ENCODE measurements around the gene CAMTA1. TPM values are rescaled to one million over a fixed set of nuclear protein-coding genes. Genes with fewer than 3 reads are reported as not detected.

CAMTA1 gene
- total RNA-seq, 1 donor from 2014 or later = 62.9 TPM

DNA sequence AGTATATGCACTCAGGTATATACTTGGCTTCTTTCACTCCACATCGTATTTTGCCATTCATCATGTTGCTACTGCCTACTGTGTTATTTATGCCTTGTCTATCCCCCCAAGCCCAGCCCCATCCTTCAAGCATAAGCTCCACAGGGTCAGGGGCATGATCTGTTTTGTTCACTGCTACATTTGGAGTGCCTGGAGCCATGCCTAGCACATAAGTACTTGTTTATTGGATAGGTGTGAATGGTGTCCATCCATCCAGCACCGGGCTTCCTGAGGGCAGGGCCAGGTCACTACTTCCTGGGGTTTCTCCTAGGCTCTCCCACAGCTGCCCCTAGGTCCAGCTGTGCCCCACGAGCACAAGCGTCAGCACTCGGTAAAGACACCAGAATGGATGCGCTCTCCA, 696.8 kb downstream of the CAMTA1 start:
- TF ChIP-seq, protein P1, sequence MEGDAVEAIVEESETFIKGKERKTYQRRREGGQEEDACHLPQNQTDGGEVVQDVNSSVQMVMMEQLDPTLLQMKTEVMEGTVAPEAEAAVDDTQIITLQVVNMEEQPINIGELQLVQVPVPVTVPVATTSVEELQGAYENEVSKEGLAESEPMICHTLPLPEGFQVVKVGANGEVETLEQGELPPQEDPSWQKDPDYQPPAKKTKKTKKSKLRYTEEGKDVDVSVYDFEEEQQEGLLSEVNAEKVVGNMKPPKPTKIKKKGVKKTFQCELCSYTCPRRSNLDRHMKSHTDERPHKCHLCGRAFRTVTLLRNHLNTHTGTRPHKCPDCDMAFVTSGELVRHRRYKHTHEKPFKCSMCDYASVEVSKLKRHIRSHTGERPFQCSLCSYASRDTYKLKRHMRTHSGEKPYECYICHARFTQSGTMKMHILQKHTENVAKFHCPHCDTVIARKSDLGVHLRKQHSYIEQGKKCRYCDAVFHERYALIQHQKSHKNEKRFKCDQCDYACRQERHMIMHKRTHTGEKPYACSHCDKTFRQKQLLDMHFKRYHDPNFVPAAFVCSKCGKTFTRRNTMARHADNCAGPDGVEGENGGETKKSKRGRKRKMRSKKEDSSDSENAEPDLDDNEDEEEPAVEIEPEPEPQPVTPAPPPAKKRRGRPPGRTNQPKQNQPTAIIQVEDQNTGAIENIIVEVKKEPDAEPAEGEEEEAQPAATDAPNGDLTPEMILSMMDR (IDR thresholded peaks at IDR 0.05) = no peak
- no peak for TF ChIP-seq POLR2AphosphoS5 (IDR thresholded peaks at IDR 0.05; ENCODE audit: insufficient read depth in 1 of 2, low read depth in 1 of 2)
- TF ChIP-seq POLR2A (IDR thresholded peaks at IDR 0.05) = no peak
- Histone ChIP-seq H3K9me3 (no peaks in the 10 kb centered on the region), H3K27ac (no peak overlapping the region), H3K36me3 (no peaks in the 10 kb centered on the region), H3K4me3 (no peak overlapping the region), H3K27me3 (no peaks in the 10 kb centered on the region), H3K4me1 (peaks cover 11% of the 10 kb centered on the region)
- no peak for DNase-seq (ENCODE audit: extremely low spot score in 2 of 2)
- intact Hi-C loops (cut with DNase I) = no loop called here

DNA sequence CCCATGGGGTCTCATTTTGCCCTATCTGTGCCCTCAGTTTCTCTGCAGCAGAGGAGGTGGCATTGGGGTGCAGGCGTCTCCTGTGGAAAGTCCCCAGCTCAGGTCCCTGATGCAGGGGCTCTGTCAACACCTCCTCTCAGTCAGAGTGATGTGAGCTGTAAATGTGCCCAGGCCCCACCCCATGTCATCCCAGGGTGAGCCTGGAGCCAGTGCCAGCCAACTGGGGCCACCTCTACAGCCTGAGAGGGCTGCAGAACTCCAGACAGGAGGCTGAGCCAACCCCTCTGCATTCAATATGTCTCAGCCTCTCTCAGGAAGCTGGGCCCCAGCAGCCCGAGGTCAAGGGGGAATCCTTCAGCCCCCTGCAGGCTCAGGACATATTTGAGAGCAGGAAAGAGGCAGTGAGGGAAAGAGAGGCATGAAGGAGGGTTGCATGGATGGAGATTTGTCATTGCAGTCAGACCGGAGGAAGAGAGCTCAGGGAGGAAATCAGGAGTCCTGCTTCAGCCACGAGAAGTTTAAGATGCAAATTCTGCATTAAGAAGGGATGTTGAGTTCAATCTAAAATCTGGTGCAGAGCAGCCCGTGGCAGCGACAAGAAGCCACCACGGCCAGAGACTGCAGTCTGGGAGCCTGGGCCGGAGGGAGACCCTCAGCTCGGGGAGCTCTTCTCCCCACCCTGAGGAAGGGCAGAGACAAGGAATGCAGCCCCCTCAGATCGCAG, 697.7 kb downstream of the CAMTA1 start:
- no peaks in the 10 kb centered on the region for H3K36me3 ChIP-seq
- no peak for DNase-seq (ENCODE audit: extremely low spot score in 2 of 2)
- TF ChIP-seq POLR2AphosphoS5 (IDR thresholded peaks at IDR 0.05; ENCODE audit: insufficient read depth in 1 of 2, low read depth in 1 of 2) (no peak), POLR2A (IDR thresholded peaks at IDR 0.05) (no peak)
- TF ChIP-seq, protein P1 (IDR thresholded peaks at IDR 0.05) = no peak
- H3K27me3 ChIP-seq = no peaks in the 10 kb centered on the region
- H3K27ac ChIP-seq = no peak overlapping the region
- H3K4me1 ChIP-seq = peaks cover 6% of the 10 kb centered on the region
- no peak overlapping the region for H3K4me3 ChIP-seq
- no peaks in the 10 kb centered on the region for H3K9me3 ChIP-seq
- intact Hi-C loops (cut with DNase I) = no loop called here

DNA sequence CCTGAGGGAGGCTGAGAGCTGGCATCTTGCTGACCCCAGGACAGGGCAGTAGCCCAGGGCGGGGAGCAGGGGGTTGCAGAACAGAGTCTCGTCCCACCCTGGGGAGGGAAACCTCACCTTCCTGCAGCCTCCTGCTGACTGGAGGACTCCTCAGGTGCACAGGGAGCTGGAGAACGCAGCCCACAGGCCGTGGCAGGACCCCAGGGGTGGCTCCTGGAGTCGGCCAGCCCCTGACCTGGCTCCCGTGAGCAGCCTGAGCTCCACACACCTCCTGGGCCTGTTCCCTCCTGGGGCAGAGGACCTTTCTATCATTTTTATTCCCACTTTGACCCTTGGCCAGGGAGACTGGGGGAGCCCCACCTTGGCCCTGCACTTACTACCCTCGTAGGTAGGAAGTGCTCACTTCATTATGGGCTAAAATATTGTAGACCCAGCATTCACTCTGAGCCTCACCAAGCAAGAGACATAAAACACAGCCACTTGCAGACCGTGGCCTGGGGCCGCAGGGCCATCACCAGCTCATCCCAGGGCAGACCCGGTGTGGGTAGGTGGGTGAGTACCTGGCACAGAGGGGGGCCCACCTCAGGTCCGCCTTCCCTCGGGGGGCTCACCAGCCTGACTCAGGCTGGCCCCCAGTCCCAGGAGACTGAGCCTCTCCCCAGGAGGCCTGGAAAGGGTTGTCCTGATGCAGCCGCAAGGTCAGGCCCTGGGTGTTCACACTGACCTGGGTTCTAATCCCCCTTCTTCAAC, 698.6 kb downstream of the CAMTA1 start:
- no peak for DNase-seq (ENCODE audit: extremely low spot score in 2 of 2)
- H3K9me3 ChIP-seq = no peaks in the 10 kb centered on the region
- intact Hi-C loops (cut with DNase I) = no loop called here
- H3K4me3 ChIP-seq = no peak overlapping the region
- H3K27me3 ChIP-seq = no peaks in the 10 kb centered on the region
- TF ChIP-seq POLR2A (IDR thresholded peaks at IDR 0.05) = no peak
- TF ChIP-seq, protein P1 (IDR thresholded peaks at IDR 0.05) = no peak
- no peak for TF ChIP-seq POLR2AphosphoS5 (IDR thresholded peaks at IDR 0.05; ENCODE audit: insufficient read depth in 1 of 2, low read depth in 1 of 2)
- H3K36me3 ChIP-seq = no peaks in the 10 kb centered on the region
- H3K4me1 ChIP-seq = peaks cover 5% of the 10 kb centered on the region
- no peak overlapping the region for H3K27ac ChIP-seq

DNA sequence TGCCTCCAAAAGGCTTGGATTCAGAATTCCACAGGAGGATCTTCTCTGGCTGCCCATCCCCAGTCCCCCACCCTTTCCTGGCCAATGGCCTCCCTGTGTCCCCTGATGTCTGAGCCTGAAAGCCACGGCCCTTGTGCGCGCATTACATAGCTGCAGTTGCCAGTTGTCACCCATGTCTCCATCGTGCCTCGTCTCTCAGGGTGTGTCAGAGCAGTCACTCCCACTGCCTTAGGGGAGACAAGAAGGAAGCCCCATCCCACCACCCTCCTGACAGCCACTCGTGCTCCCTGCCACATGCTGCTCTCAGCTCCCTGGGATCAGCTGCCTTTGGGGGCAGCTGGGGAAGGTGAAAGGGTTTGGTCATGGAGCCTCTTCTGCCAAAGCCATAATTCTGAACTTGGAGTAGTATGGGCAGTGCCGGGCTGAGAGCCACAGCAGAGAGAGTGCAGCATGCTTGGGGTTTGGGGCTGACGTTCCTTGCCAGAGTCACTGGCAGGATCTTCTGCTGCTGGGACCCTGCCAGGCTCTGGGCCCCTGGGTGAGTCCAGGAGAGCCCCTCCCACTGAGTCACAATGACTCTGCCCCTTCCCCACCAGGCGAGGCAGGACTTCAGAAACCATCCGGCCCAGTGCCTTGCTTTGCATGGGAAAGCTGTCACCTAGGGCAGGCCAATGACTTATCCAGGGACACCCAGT, 700.0 kb downstream of the CAMTA1 start:
- intact Hi-C loops (cut with DNase I) = no loop called here

DNA sequence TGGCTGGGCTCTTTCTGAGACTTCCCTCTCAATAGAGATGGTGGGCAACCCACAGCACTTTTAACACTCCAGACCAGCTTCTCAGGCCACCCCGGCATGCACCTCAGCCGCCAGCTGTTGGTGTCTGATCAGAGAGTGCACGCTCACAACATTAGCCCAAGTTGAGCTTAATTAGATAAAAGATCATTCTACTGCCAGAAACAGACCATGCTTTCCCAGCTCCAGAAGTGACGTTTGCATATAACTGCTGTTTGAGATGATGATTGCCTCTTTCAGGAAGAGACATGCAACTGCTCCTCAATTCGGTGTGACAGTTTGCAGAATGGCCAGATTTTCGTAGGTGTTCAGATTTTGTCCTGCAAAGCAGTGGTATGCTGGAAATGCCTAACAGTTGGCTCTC, 700.6 kb downstream of the CAMTA1 start:
- TF ChIP-seq, protein P1 (IDR thresholded peaks at IDR 0.05) = no peak
- TF ChIP-seq POLR2A (IDR thresholded peaks at IDR 0.05) (no peak), POLR2AphosphoS5 (IDR thresholded peaks at IDR 0.05; ENCODE audit: insufficient read depth in 1 of 2, low read depth in 1 of 2) (no peak)
- Histone ChIP-seq H3K4me3 (no peak overlapping the region), H3K27ac (no peak overlapping the region), H3K36me3 (no peaks in the 10 kb centered on the region), H3K27me3 (no peaks in the 10 kb centered on the region), H3K4me1 (peaks cover 4% of the 10 kb centered on the region), H3K9me3 (no peaks in the 10 kb centered on the region)
- intact Hi-C loops (cut with DNase I) = no loop called here
- no peak for DNase-seq (ENCODE audit: extremely low spot score in 2 of 2)

More for the DNA sequence above, 700.0 kb downstream of the CAMTA1 start:
- H3K4me1 ChIP-seq = no peaks in the 10 kb centered on the region
- no peak for DNase-seq (ENCODE audit: extremely low spot score in 2 of 2)
- H3K27me3 ChIP-seq = no peaks in the 10 kb centered on the region
- no peaks in the 10 kb centered on the region for H3K9me3 ChIP-seq
- no peak overlapping the region for H3K27ac ChIP-seq
- H3K4me3 ChIP-seq = no peak overlapping the region
- H3K36me3 ChIP-seq = no peaks in the 10 kb centered on the region
- no peak for TF ChIP-seq POLR2A (IDR thresholded peaks at IDR 0.05)
